ENCODE measurements around the gene ADGRA3. TPM values are rescaled to one million over a fixed set of nuclear protein-coding genes. Genes with fewer than 3 reads are reported as not detected.
A peak's percentile ranks its signal among the peaks of the same experiment; 100 is the strongest.

Gene ADGRA3
- total and polyA plus RNA-seq, 7 donors = 7.4 to 32.1 (median 19.0) TPM

DNA sequence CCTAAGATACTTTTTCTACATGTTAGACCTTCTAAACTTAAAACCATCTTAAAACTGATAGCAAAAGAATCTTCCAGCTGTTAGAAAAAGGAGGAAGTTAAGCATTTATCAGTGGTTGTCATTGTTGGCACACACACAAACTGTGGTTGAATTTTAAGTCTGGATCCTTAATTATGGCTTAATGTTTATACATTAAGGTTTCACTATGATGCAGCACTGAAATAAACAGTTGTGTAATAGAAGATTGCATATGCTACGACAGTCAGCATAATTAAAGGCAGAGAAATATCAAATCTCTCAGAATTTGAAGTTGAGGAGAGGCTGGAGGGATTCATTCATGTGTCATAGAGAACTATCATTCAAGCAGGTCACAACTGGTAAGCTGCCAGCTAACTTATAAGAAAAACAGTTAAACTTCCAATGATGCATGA is 32.3 kb downstream of the ADGRA3 start:
- TF ChIP-seq CTCF (IDR thresholded peaks at IDR 0.05) = no peak
- DNase-seq (no peak), ATAC-seq (no peak)
- Histone ChIP-seq H3K9me3 (no peaks in the 10 kb centered on the region), H3K4me1 (peaks cover 53% of the 10 kb centered on the region), H3K27me3 (ENCODE audit: insufficient read depth in 3 of 3, low read length in 2 of 3) (no peaks in the 10 kb centered on the region), H3K36me3 (ENCODE audit: insufficient read depth in 1 of 2, low read depth in 1 of 2) (no peaks in the 10 kb centered on the region), H3K4me3 (no peak overlapping the region), H3K27ac (no peak overlapping the region)
- WGBS, 3 donors = 53 to 67% (median 55%) methylated on average over 1 of the region's 1 CpG
- intact Hi-C loops (cut with DNase I) = no loop called here

DNA sequence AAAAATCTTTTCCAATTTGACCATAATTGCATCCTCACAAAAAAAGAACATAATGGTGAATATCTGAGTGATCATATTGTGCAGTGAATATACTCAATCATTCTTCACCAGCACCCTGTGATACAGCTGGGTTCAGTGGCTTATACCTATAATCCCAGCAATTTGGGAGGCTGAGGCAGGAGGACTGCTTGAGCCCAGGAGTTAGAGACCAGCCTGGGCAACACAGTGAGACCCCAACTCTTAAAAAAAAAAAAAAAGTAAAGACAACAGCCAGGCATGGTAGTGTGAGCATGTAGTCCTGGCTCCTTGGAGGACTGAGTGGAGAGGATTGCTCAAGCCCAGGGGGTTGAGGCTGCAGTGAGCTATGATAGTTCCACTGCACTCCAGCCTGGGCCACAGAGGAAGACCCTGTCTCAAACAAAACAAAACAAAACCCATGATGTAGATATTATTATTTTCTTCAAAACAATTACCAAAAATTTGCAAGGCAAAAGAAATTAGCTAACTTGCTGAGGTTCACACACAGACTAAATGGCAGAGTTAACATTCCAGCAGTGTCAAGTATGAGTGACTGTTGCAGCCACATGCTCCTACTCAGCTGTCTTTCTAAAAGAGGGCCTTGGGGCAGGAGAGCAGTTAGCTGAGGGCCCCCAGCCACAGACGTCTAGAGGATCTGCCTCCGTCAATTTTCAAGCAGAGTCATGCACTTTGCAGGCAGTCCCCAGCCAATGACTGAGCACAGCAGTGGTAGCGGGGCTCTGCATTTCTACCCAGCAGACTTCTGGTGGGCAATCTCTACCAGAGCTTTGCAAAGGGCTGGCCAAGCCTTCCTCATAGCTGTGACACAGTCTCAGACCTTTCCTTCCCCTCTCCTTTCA is 33.4 kb downstream of the ADGRA3 start:
- no peak for DNase-seq
- Histone ChIP-seq H3K36me3 (ENCODE audit: insufficient read depth in 1 of 2, low read depth in 1 of 2) (no peaks in the 10 kb centered on the region), H3K27ac (no peak overlapping the region), H3K9me3 (no peaks in the 10 kb centered on the region), H3K27me3 (ENCODE audit: insufficient read depth in 3 of 3, low read length in 2 of 3) (no peaks in the 10 kb centered on the region), H3K4me3 (no peak overlapping the region), H3K4me1 (peaks cover 48% of the 10 kb centered on the region)
- peak in 3 of 4 donors; percentile 42 to 61 (median 61) for ATAC-seq
- intact Hi-C loops (cut with DNase I) = no loop called here
- no peak for TF ChIP-seq CTCF (IDR thresholded peaks at IDR 0.05)
- whole genome bisulfite sequencing, 3 donors = 47 to 51% (median 50%) methylated on average over 3 of the region's 3 CpGs

- TF ChIP-seq CTCF (IDR thresholded peaks at IDR 0.05) = no peak
- no peak overlapping the region for H3K27ac ChIP-seq
- no peak for DNase-seq
- H3K4me3 ChIP-seq = no peak overlapping the region
- 59 to 63% (median 62%) methylated on average over 2 of the region's 2 CpGs for WGBS, 3 donors
- H3K36me3 ChIP-seq (ENCODE audit: insufficient read depth in 1 of 2, low read depth in 1 of 2) = no peaks in the 10 kb centered on the region
- no peak for ATAC-seq
- no peaks in the 10 kb centered on the region for H3K27me3 ChIP-seq (ENCODE audit: insufficient read depth in 3 of 3, low read length in 2 of 3)
- no peaks in the 10 kb centered on the region for H3K9me3 ChIP-seq
- H3K4me1 ChIP-seq = peaks cover 36% of the 10 kb centered on the region
- intact Hi-C loops (cut with DNase I) = no loop called here
Observed at GRCh38 chr4:22480675-22481327, 35.1 kb downstream of the ADGRA3 start.

GRCh38 chr4:22478426-22478825 is 37.4 kb downstream of the ADGRA3 start:
- no peak for TF ChIP-seq CTCF (IDR thresholded peaks at IDR 0.05)
- 46 to 65% (median 50%) methylated on average over 2 of the region's 2 CpGs for WGBS, 3 donors
- no peak for DNase-seq
- no peak overlapping the region for H3K27ac ChIP-seq
- H3K4me3 ChIP-seq = no peak overlapping the region
- intact Hi-C loops (cut with DNase I) = no loop called here
- H3K36me3 ChIP-seq (ENCODE audit: insufficient read depth in 1 of 2, low read depth in 1 of 2) = no peaks in the 10 kb centered on the region
- H3K4me1 ChIP-seq = peaks cover 31% of the 10 kb centered on the region
- no peaks in the 10 kb centered on the region for H3K9me3 ChIP-seq
- no peak for ATAC-seq
- H3K27me3 ChIP-seq (ENCODE audit: insufficient read depth in 3 of 3, low read length in 2 of 3) = no peaks in the 10 kb centered on the region

All from psoas muscle (tissue), 8 donors.